ENCODE results near the gene SLC7A7.
"Not testable (repeated sequence)": the region's sequence is repeated elsewhere in the genome, so short reads cannot be mapped to it uniquely, and the experiment has no call there.

The SLC7A7 gene

GRCh38 chr14:22814941-22815713 lies at the start of gene SLC7A7:
Gene SLC7A7 (minus strand): TSS chr14:22815435. CDS start chr14:22813398, 2,037 bp downstream.
- no peak within 1 kb of the TSS for H3K4me3 ChIP-seq (ENCODE audit: low read depth, low read length)
- no peak for DNase-seq (ENCODE audit: low read depth)
- TF ChIP-seq CTCF (IDR thresholded peaks at IDR 0.05; ENCODE audit: low read depth, low read length, missing control alignments): no peak

- DNase-seq (ENCODE audit: low read depth): no peak
- TF ChIP-seq CTCF (IDR thresholded peaks at IDR 0.05; ENCODE audit: low read depth, low read length, missing control alignments): no peak
- H3K4me3 ChIP-seq (ENCODE audit: low read depth, low read length): no peak overlapping the region
These were observed 49.7 kb upstream of the SLC7A7 start for GRCh38 chr14:22864979-22865378.

GRCh38 chr14:22861651-22862050 lies 46.4 kb upstream of the SLC7A7 start:
- DNase-seq (ENCODE audit: low read depth): no peak
- TF ChIP-seq CTCF (IDR thresholded peaks at IDR 0.05; ENCODE audit: low read depth, low read length, missing control alignments): no peak
- no peak overlapping the region for H3K4me3 ChIP-seq (ENCODE audit: low read depth, low read length)

GRCh38 chr14:22860377-22860776 lies 45.1 kb upstream of the SLC7A7 start:
- H3K4me3 ChIP-seq (ENCODE audit: low read depth, low read length); DNase-seq (ENCODE audit: low read depth): not testable (repeated sequence)

- no peak overlapping the region for H3K4me3 ChIP-seq (ENCODE audit: low read depth, low read length)
- TF ChIP-seq CTCF (IDR thresholded peaks at IDR 0.05; ENCODE audit: low read depth, low read length, missing control alignments): no peak
- no peak for DNase-seq (ENCODE audit: low read depth)
These were observed 41.2 kb upstream of the SLC7A7 start for GRCh38 chr14:22856428-22856827.

GRCh38 chr14:22854963-22855724 lies 39.9 kb upstream of the SLC7A7 start:
- TF ChIP-seq CTCF (IDR thresholded peaks at IDR 0.05; ENCODE audit: low read depth, low read length, missing control alignments): no peak
- no peak overlapping the region for H3K4me3 ChIP-seq (ENCODE audit: low read depth, low read length)
- no peak for DNase-seq (ENCODE audit: low read depth)

GRCh38 chr14:22854296-22854695 lies 39.1 kb upstream of the SLC7A7 start:
- not testable (repeated sequence) for DNase-seq (ENCODE audit: low read depth)

More at GRCh38 chr14:22854296-22854695, 39.1 kb upstream of the SLC7A7 start:
- not testable (repeated sequence) for H3K4me3 ChIP-seq (ENCODE audit: low read depth, low read length)

Measured in GM12864 (cell line).